Keratinocyte (primary cell): ENCODE measurements around the gene TMBIM1. TPM values are rescaled to one million over a fixed set of nuclear protein-coding genes. Genes with fewer than 3 reads are reported as not detected.

Experiments used
- DNase-seq: peaks from one replicate; pipeline ENCODE4 v3.0.0-alpha.2; 2011; ENCODE audit warnings: low read depth, missing footprints, low spot score
- FAIRE-seq: peaks from 2 replicates; lab custom pipeline; 2011; peaks lifted over from hg19 to GRCh38; lab: Jason Lieb, UNC
- H2AFZ ChIP-seq: 2 replicates; pipeline ENCODE4 v1.6.0; 2012; ENCODE audit warnings: low read length, control low read depth, inconsistent platforms; ENCODE audit not compliant: control insufficient read depth
- H3K27ac ChIP-seq: 2 replicates; pipeline ENCODE4 v1.5.1; 2011; ENCODE audit warnings: low read length; ENCODE audit not compliant: control insufficient read depth, insufficient read depth
- H3K27me3 ChIP-seq: 3 replicates; pipeline ENCODE4 v1.6.0; 2011; ENCODE audit warnings: low read length; ENCODE audit not compliant: control insufficient read depth, insufficient read depth; ENCODE audit errors: extremely low read depth
- H3K36me3 ChIP-seq, 2 experiments: 2 replicates in 1 of 2; 3 replicates in 1 of 2; pipeline ENCODE4 v1.5.1; 2011; ENCODE audit warnings: low read length in 2 of 2, mild to moderate bottlenecking in 1 of 2; ENCODE audit not compliant: control insufficient read depth in 2 of 2, insufficient read depth in 2 of 2; ENCODE audit errors: extremely low read depth in 1 of 2
- H3K4me1 ChIP-seq: 3 replicates; pipeline ENCODE4 v1.5.1; 2011; ENCODE audit warnings: low read length; ENCODE audit not compliant: control insufficient read depth, insufficient read depth; ENCODE audit errors: extremely low read depth
- H3K4me2 ChIP-seq: 3 replicates; pipeline ENCODE4 v1.6.0; 2011; ENCODE audit warnings: low read depth, low read length; ENCODE audit not compliant: control insufficient read depth, insufficient read depth; ENCODE audit errors: extremely low read depth
- H3K4me3 ChIP-seq, 3 experiments: fragments of 200-600 bp in 1 of 3; sonication (generic) in 1 of 3; 2 replicates in 2 of 3; 3 replicates in 1 of 3; pipeline ENCODE4 v1.5.1; 2011 to 2016; ENCODE audit warnings: low read length in 3 of 3, mild to moderate bottlenecking in 3 of 3, control low read depth in 2 of 3, inconsistent platforms in 1 of 3, low read depth in 1 of 3, mixed read lengths in 1 of 3, mixed run types in 1 of 3, moderate library complexity in 1 of 3; ENCODE audit not compliant: control insufficient read depth in 2 of 3, insufficient read depth in 2 of 3; ENCODE audit errors: extremely low read depth in 1 of 3
- H3K79me2 ChIP-seq: 2 replicates; pipeline ENCODE4 v1.6.0; 2012; ENCODE audit warnings: low read length; ENCODE audit not compliant: control insufficient read depth, insufficient read depth
- H3K9ac ChIP-seq: 3 replicates; pipeline ENCODE4 v1.6.0; 2011; ENCODE audit warnings: low read length; ENCODE audit not compliant: control insufficient read depth, insufficient read depth; ENCODE audit errors: extremely low read depth
- H3K9me1 ChIP-seq: 3 replicates; pipeline ENCODE4 v1.6.0; 2011; ENCODE audit warnings: low read length; ENCODE audit not compliant: control insufficient read depth, insufficient read depth; ENCODE audit errors: extremely low read depth
- H3K9me3 ChIP-seq: 2 replicates; pipeline ENCODE4 v1.5.1; 2012; ENCODE audit warnings: low read depth, low read length; ENCODE audit not compliant: control insufficient read depth
- H4K20me1 ChIP-seq: 3 replicates; pipeline ENCODE4 v1.6.0; 2011; ENCODE audit warnings: low read length; ENCODE audit not compliant: control insufficient read depth, insufficient read depth; ENCODE audit errors: extremely low read depth
- CTCF ChIP-seq, 3 experiments: IDR thresholded peaks in 1 of 3; conservative IDR thresholded peaks in 1 of 3; optimal IDR thresholded peaks in 1 of 3; 2 replicates in 2 of 3; 3 replicates in 1 of 3; pipeline versions ENCODE3 to v1.5.1; 2011; ENCODE audit warnings: low read length in 3 of 3, mild to moderate bottlenecking in 3 of 3, moderate library complexity in 2 of 3, control low read depth in 1 of 3, inconsistent platforms in 1 of 3; ENCODE audit not compliant: insufficient read depth in 2 of 3; ENCODE audit errors: extremely low read depth in 1 of 3
- EZH2 ChIP-seq: IDR thresholded peaks from one replicate; pipeline ENCODE4 v1.6.1; 2012; ENCODE audit warnings: inconsistent platforms, mild to moderate bottlenecking, low read length, moderate library complexity
- dilution Hi-C: fragments of 300-500 bp; cut with MboI; formaldehyde crosslinking; loops from one replicate; pipeline ENCODE4 v1.7.0; 2020; ENCODE audit warnings: low sequenced_read_pairs; ENCODE audit not compliant: extremely low pct_ligation_motif_present
- polyA plus RNA-seq, 5 experiments: library from polyadenylated mRNA; depleted of rRNA in 3 of 5; stranded (reverse) in 3 of 5; stranded (forward) in 1 of 5; unstranded in 1 of 5; fragments of >200 nt; gene quantifications; 1 replicate in 1 of 5; 2 replicates in 3 of 5; 3 replicates in 1 of 5; pipeline versions ENCODE4 v1.2.1 to v1.2.3, GENCODE V29; 2011 to 2012; ENCODE audit warnings: missing spikeins in 2 of 5, low read depth in 1 of 5, low replicate concordance in 1 of 5

The TMBIM1 gene
- polyA plus RNA-seq, 1 donor (not counting 4 experiments of a cell fraction or from before 2014, with no cell fraction given) = 609 TPM

GRCh38 chr2:218234521-218234920 is 57.8 kb downstream of the TMBIM1 start:
- H3K79me2 ChIP-seq = peaks cover 68% of the 10 kb centered on the region

GRCh38 chr2:218233543-218233942 is 58.8 kb downstream of the TMBIM1 start:
- Histone ChIP-seq H3K4me3 (no peak overlapping the region), H3K4me2 (no peak overlapping the region), H3K9me1 (no peaks in the 10 kb centered on the region), H4K20me1 (peaks cover 23% of the 10 kb centered on the region), H3K4me1 (peaks cover 20% of the 10 kb centered on the region), H3K36me3 (peaks cover 31 to 55% of the 10 kb centered on the region in 2 experiments), H3K79me2 (peaks cover 60% of the 10 kb centered on the region), H3K27me3 (no peaks in the 10 kb centered on the region), H3K9me3 (no peaks in the 10 kb centered on the region), H3K9ac (no peak overlapping the region), H2AFZ (no peak overlapping the region), H3K27ac (no peak overlapping the region)
- no peak for DNase-seq
- TF ChIP-seq CTCF (optimal IDR thresholded peaks at IDR 0.05 in 1 of 3, IDR thresholded peaks at IDR 0.05 in 1 of 3, conservative IDR thresholded peaks at IDR 0.05 in 1 of 3; ENCODE audit: extremely low read depth in 1 of 3, insufficient read depth in 2 of 3, low read length in 3 of 3) (no peak), EZH2 (no peak)
- dilution Hi-C loops = no loop called here
- FAIRE-seq = no peak

More at GRCh38 chr2:218234521-218234920, 57.8 kb downstream of the TMBIM1 start:
- Histone ChIP-seq H3K27me3 (no peaks in the 10 kb centered on the region), H3K27ac (no peak overlapping the region), H3K9me3 (no peaks in the 10 kb centered on the region), H4K20me1 (peaks cover 23% of the 10 kb centered on the region), H3K36me3 (peaks cover 37 to 62% of the 10 kb centered on the region in 2 experiments), H3K4me3 (no peak overlapping the region), H3K9ac (no peak overlapping the region), H2AFZ (no peak overlapping the region), H3K4me2 (no peak overlapping the region), H3K9me1 (no peaks in the 10 kb centered on the region), H3K4me1 (peaks cover 12% of the 10 kb centered on the region)
- dilution Hi-C loops = no loop called here
- TF ChIP-seq CTCF (optimal IDR thresholded peaks at IDR 0.05 in 1 of 3, IDR thresholded peaks at IDR 0.05 in 1 of 3, conservative IDR thresholded peaks at IDR 0.05 in 1 of 3; ENCODE audit: extremely low read depth in 1 of 3, insufficient read depth in 2 of 3, low read length in 3 of 3) (no peak), EZH2 (no peak)
- DNase-seq = no peak
- no peak for FAIRE-seq
